CD4-positive, alpha-beta memory T cell (primary cell): ENCODE results near the gene COPS3. TPM values are rescaled to one million over a fixed set of nuclear protein-coding genes. Genes with fewer than 3 reads are reported as not detected.
A peak's percentile ranks its signal among the peaks of the same experiment; 100 is the strongest.

Experiments
- CTCF ChIA-PET: fragments of 350-600 bp; sonication (Branson Sonifier 250); formaldehyde crosslinking; loops from one replicate; lab custom pipeline; 2021; ENCODE audit warnings: inconsistent platforms; ENCODE audit not compliant: partially characterized antibody; lab: Charles Lee
- POLR2A ChIA-PET: fragments of 350-600 bp; sonication (Branson Sonifier 250); formaldehyde crosslinking; loops from one replicate; lab custom pipeline; 2021; ENCODE audit not compliant: partially characterized antibody; lab: Charles Lee
- DNase-seq, 5 donors: peaks; one replicate each; pipeline versions ENCODE4 v3.0.0 to v3.0.0-alpha.2; 2020 to 2022; ENCODE audit warnings: mixed read lengths in 1 of 5
- H3K27ac ChIP-seq: one replicate; pipeline ENCODE4 v1.7.0; 2013; ENCODE audit warnings: low read depth, low read length
- H3K27me3 ChIP-seq: 2 replicates; pipeline ENCODE4 v1.7.0; 2013; ENCODE audit warnings: mild to moderate bottlenecking, low read length, moderate library complexity; ENCODE audit not compliant: insufficient read depth
- H3K36me3 ChIP-seq: 2 replicates; pipeline ENCODE4 v1.7.0; 2013; ENCODE audit warnings: mild to moderate bottlenecking, low read length, moderate library complexity; ENCODE audit not compliant: insufficient read depth
- H3K4me1 ChIP-seq: 2 replicates; pipeline ENCODE4 v1.7.0; 2013; ENCODE audit warnings: mild to moderate bottlenecking, low read length, moderate library complexity; ENCODE audit not compliant: insufficient read depth
- H3K4me3 ChIP-seq, 2 donors: one replicate each; pipeline ENCODE4 v1.7.0; 2013; ENCODE audit warnings: low read length in 2 of 2, mild to moderate bottlenecking in 1 of 2
- H3K9me3 ChIP-seq, 2 donors: one replicate each; pipeline ENCODE4 v1.7.0; 2013; ENCODE audit warnings: low read length in 2 of 2, control low read depth in 1 of 2; ENCODE audit not compliant: control insufficient read depth in 1 of 2
- H3K27ac Mint-ChIP-seq, 7 donors: one replicate each; pipeline ENCODE4 v1.8.0; 2020 to 2021; ENCODE audit warnings: mixed read lengths in 7 of 7, mild to moderate bottlenecking in 6 of 7, inconsistent platforms in 3 of 7, moderate library complexity in 3 of 7
- H3K27me3 Mint-ChIP-seq, 2 donors: one replicate each; pipeline ENCODE4 v1.8.0; 2020 to 2021; ENCODE audit warnings: mixed read lengths in 2 of 2
- H3K36me3 Mint-ChIP-seq, 2 donors: one replicate each; pipeline ENCODE4 v1.8.0; 2020 to 2021; ENCODE audit warnings: mixed read lengths in 2 of 2, inconsistent platforms in 1 of 2, mild to moderate bottlenecking in 1 of 2
- H3K4me1 Mint-ChIP-seq, 4 donors: one replicate each; pipeline ENCODE4 v1.8.0; 2020 to 2021; ENCODE audit warnings: mixed read lengths in 4 of 4, mild to moderate bottlenecking in 1 of 4
- H3K4me3 Mint-ChIP-seq, 8 donors: one replicate each; pipeline ENCODE4 v1.8.0; 2020 to 2021; ENCODE audit warnings: mixed read lengths in 8 of 8, mild to moderate bottlenecking in 7 of 8, moderate library complexity in 6 of 8, inconsistent platforms in 3 of 8
- H3K9me3 Mint-ChIP-seq, 8 donors: one replicate each; pipeline ENCODE4 v1.8.0; 2020 to 2021; ENCODE audit warnings: mixed read lengths in 8 of 8, mild to moderate bottlenecking in 5 of 8, inconsistent platforms in 3 of 8, moderate library complexity in 1 of 8
- intact Hi-C: fragments of 100-400 bp; cut with micrococcal nuclease; formaldehyde crosslinking; loops from one replicate; pipeline ENCODE4 v1.15.1; 2023
- polyA plus RNA-seq, 2 donors: library from polyadenylated mRNA; unstranded; fragments of 300-500 nt; fragmentation: Illumina TruSeq; gene quantifications; one replicate each; pipeline ENCODE4 v1.2.3, GENCODE V29; 2021
- total RNA-seq, 2 experiments: library from RNA; stranded (reverse); gene quantifications; one replicate each; pipeline ENCODE4 v1.2.3, GENCODE V29; 2021

COPS3 gene
- total and polyA plus RNA-seq, 4 experiments from 2014 or later, result 45.4 to 103 (median 81.5) TPM

DNA sequence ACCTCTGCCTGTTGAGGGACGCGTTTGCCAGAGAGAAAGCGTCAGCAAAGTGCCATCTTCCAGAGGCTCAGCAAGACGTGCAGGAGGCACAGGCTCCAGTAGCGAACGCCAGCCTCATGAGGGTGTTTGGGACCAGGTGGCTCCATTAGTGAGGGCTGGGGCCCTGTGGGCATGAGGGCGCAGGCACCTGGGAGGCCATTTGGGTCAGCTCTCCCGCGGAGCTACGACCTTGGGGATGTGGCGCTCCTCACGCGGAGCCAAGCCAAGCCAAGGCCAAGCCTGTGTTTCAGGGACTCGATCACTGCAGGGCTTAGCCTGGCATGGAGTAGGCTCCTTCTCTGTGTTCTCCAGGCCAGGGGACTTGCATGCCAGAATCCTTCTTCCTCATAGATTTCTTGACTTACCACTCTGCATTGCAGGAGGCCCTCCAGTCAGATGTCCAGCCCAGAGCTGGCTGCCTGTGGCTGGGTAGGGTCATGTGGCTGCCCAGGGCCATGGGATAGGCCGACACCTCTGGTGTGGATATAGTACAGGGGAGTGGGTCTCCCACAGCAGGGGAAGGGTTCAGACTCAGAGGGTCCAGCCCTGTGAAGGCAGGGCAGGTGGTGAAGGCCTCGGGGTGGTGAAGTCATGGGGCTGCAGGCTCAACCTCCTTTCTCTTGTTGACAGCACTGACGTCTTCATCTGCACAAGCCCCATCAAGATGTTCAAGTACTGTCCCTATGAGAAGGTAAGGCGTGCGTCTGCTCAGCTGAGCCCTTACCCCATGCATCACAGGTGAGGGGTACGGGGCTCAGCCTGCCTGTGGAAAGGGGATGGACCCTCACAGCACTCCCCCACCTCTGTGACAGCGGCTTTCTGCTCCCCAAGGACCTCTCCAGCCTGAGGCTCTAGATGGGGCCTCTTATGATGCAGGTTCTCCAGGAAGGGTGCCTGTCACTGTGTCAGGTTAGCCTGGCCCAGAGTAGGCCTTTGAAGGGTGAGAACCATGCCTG is 41.8 kb upstream of the COPS3 start:
- no peak overlapping the region for H3K27ac Mint-ChIP-seq
- no peak overlapping the region for H3K4me3 ChIP-seq
- no peaks in the 10 kb centered on the region for H3K27me3 ChIP-seq
- CTCF ChIA-PET, result no interaction called here
- no peaks in the 10 kb centered on the region for H3K9me3 Mint-ChIP-seq
- H3K4me1 Mint-ChIP-seq, result no peaks in the 10 kb centered on the region
- no peak for DNase-seq
- no peaks in the 10 kb centered on the region for H3K27me3 Mint-ChIP-seq
- H3K4me3 Mint-ChIP-seq, result no peak overlapping the region
- no peaks in the 10 kb centered on the region for H3K4me1 ChIP-seq
- POLR2A ChIA-PET, result no interaction called here
- no peaks in the 10 kb centered on the region for H3K9me3 ChIP-seq
- intact Hi-C loops, result no loop called here
- H3K36me3 ChIP-seq, result no peaks in the 10 kb centered on the region
- H3K36me3 Mint-ChIP-seq, result peaks cover 0 to 4% of the 10 kb centered on the region in 2 donors
- H3K27ac ChIP-seq, result no peak overlapping the region

- Mint-ChIP-seq H3K27ac (no peak overlapping the region), H3K36me3 (peaks cover 0 to 4% of the 10 kb centered on the region in 2 donors)
- no peak for DNase-seq
Measured at GRCh38 chr17:17321356-17322025, 40.4 kb upstream of the COPS3 start.

GRCh38 chr17:17320911-17321220 is 39.8 kb upstream of the COPS3 start:
- Mint-ChIP-seq H3K27me3 (no peaks in the 10 kb centered on the region), H3K9me3 (no peaks in the 10 kb centered on the region), H3K27ac (no peak overlapping the region), H3K4me3 (no peak overlapping the region), H3K36me3 (peaks cover 0 to 4% of the 10 kb centered on the region in 2 donors), H3K4me1 (no peaks in the 10 kb centered on the region)
- H3K27ac ChIP-seq, result no peak overlapping the region
- H3K27me3 ChIP-seq, result no peaks in the 10 kb centered on the region
- H3K36me3 ChIP-seq, result no peaks in the 10 kb centered on the region
- ChIA-PET POLR2A (no interaction called here), CTCF (no interaction called here)
- H3K9me3 ChIP-seq, result no peaks in the 10 kb centered on the region
- no peak for DNase-seq
- intact Hi-C loops, result no loop called here
- no peak overlapping the region for H3K4me3 ChIP-seq
- H3K4me1 ChIP-seq, result no peaks in the 10 kb centered on the region

More at GRCh38 chr17:17321356-17322025, 40.4 kb upstream of the COPS3 start:
- Mint-ChIP-seq H3K27me3 (no peaks in the 10 kb centered on the region), H3K9me3 (no peaks in the 10 kb centered on the region), H3K4me3 (no peak overlapping the region), H3K4me1 (no peaks in the 10 kb centered on the region)
- no peak overlapping the region for H3K4me3 ChIP-seq
- no peaks in the 10 kb centered on the region for H3K4me1 ChIP-seq
- H3K27me3 ChIP-seq, result no peaks in the 10 kb centered on the region
- intact Hi-C loops, result no loop called here
- ChIA-PET CTCF (no interaction called here), POLR2A (no interaction called here)
- H3K9me3 ChIP-seq, result no peaks in the 10 kb centered on the region
- H3K36me3 ChIP-seq, result no peaks in the 10 kb centered on the region
- H3K27ac ChIP-seq, result no peak overlapping the region

- POLR2A ChIA-PET, result no interaction called here
Measured at GRCh38 chr17:17320188-17320910, 39.3 kb upstream of the COPS3 start.

DNA sequence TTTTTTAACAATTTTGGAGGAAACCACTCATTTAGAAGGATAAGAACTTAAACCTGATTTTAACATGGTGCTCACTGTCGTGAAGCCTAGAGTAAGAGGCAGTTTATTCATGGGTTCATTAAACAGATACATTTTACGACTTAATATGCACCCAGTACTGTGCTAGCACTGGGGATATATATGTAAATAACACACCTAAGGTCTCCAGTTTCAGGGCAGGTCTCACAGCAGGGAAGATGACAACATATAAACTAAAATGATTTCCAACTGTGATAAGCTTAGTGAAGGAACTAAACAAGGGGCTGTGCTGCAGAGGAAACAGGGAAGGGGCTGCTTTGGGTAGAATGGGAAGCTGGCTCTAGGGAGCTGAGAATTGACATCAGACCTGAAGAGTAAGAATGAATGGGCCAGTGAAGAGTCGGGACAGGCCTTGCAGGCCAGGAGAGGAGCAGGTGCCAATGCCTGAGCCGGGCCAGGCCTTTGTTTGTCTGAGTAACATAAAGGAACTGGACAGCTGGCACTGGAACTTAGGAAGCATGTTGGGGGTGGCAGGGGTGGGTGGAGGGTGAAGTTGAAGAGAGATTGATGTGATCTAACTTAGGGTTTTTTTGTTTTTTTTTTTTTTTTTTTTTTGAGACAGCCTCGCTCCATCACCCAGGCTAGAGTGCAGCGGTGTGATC is 34.2 kb upstream of the COPS3 start:
- no peaks in the 10 kb centered on the region for H3K9me3 Mint-ChIP-seq
- H3K27me3 Mint-ChIP-seq, result no peaks in the 10 kb centered on the region
- Histone ChIP-seq H3K27ac (no peak overlapping the region), H3K27me3 (no peaks in the 10 kb centered on the region), H3K4me1 (peaks cover 3% of the 10 kb centered on the region), H3K9me3 (no peaks in the 10 kb centered on the region), H3K36me3 (no peaks in the 10 kb centered on the region), H3K4me3 (no peak overlapping the region)
- intact Hi-C loops, result no loop called here
- POLR2A ChIA-PET, result no interaction called here
- H3K4me3 Mint-ChIP-seq, result no peak overlapping the region
- CTCF ChIA-PET, result interaction anchor here (0.6 to 6.4 kb wide), 5 partner anchors 14 to 316 kb away, joined by 3 to 49 read pairs (median 4); no protein-coding TSS in a partner anchor
- peaks cover 4 to 7% (median 6%) of the 10 kb centered on the region in 4 donors for H3K4me1 Mint-ChIP-seq
- DNase-seq, result no peak
- peaks cover 0 to 2% of the 10 kb centered on the region in 2 donors for H3K36me3 Mint-ChIP-seq
- peak overlapping the region in 2 of 7 donors; percentile 47 to 62 for H3K27ac Mint-ChIP-seq

More at GRCh38 chr17:17320188-17320910, 39.3 kb upstream of the COPS3 start:
- H3K27ac Mint-ChIP-seq, result no peak overlapping the region
- no peaks in the 10 kb centered on the region for H3K27me3 Mint-ChIP-seq
- no peaks in the 10 kb centered on the region for H3K9me3 Mint-ChIP-seq
- H3K4me3 Mint-ChIP-seq, result no peak overlapping the region
- Histone ChIP-seq H3K9me3 (no peaks in the 10 kb centered on the region), H3K4me3 (no peak overlapping the region), H3K27me3 (no peaks in the 10 kb centered on the region), H3K27ac (no peak overlapping the region), H3K36me3 (no peaks in the 10 kb centered on the region), H3K4me1 (no peaks in the 10 kb centered on the region)
- H3K4me1 Mint-ChIP-seq, result no peaks in the 10 kb centered on the region
- H3K36me3 Mint-ChIP-seq, result peaks cover 0 to 4% of the 10 kb centered on the region in 2 donors
- CTCF ChIA-PET, result interaction anchor here (0.9 kb wide), 1 partner anchor 330 kb away, joined by 3 read pairs; no protein-coding TSS in a partner anchor
- no peak for DNase-seq
- intact Hi-C loops, result no loop called here

DNA sequence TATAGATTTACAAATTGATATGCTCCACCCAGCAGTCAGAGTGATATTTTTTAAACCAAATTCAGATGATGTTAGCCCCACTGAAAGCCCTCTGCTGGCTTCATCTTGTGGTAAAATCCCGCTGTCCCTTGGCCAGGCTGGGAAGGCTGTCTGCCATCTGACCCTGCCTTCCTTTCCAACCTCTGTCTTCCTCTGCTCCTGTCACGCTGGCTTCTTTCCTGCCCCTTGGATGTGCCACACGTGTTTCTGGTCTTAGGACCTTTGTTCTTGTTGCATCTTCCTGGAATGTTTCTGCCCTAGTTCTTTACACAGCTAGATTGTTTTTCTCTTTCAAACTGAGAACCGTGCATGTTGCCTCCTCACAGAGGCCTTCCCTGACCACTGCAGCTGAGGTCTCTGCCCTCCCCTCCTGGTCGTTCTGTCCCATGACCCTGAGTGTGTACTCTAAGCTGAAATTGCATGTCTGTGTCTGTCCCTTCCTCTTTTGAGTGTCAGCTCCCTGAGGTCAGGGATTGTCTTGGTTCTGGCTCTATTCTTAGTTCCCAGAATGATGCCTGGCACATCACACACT is 33.5 kb upstream of the COPS3 start:
- Mint-ChIP-seq H3K27me3 (no peaks in the 10 kb centered on the region), H3K4me3 (no peak overlapping the region), H3K9me3 (no peaks in the 10 kb centered on the region), H3K27ac (no peak overlapping the region), H3K36me3 (peaks cover 0 to 2% of the 10 kb centered on the region in 2 donors), H3K4me1 (peaks cover 4 to 7% (median 6%) of the 10 kb centered on the region in 4 donors)
- POLR2A ChIA-PET, result no interaction called here
- H3K36me3 ChIP-seq, result no peaks in the 10 kb centered on the region
- no peak overlapping the region for H3K4me3 ChIP-seq
- intact Hi-C loops, result no loop called here
- H3K4me1 ChIP-seq, result peaks cover 3% of the 10 kb centered on the region
- no peak overlapping the region for H3K27ac ChIP-seq
- no peaks in the 10 kb centered on the region for H3K9me3 ChIP-seq
- H3K27me3 ChIP-seq, result no peaks in the 10 kb centered on the region
- no peak for DNase-seq
- CTCF ChIA-PET, result interaction anchor here (1.0 to 6.4 kb wide), 6 partner anchors 13 to 316 kb away, joined by 3 to 49 read pairs (median 4); no protein-coding TSS in a partner anchor
